HFF-Myc (cell line): ENCODE measurements around the gene ALOX12.

ENCODE experiments used
- DNase-seq: peaks from one replicate; pipeline ENCODE4 v3.0.0-alpha.2; 2011; ENCODE audit warnings: low read depth; ENCODE audit errors: extremely low read depth
- H3K4me3 ChIP-seq: replicated peaks from 2 replicates; pipeline ENCODE4 v1.5.1; 2011; ENCODE audit warnings: low read depth, mild to moderate bottlenecking, control low read depth, low read length
- TF ChIP-seq, protein P1 (sequence below): IDR thresholded peaks from 2 replicates; pipeline ENCODE4 v1.5.1; 2012; ENCODE audit warnings: mild to moderate bottlenecking, low read depth, low read length, control low read depth; ENCODE audit errors: missing control alignments

The ALOX12 gene

DNA sequence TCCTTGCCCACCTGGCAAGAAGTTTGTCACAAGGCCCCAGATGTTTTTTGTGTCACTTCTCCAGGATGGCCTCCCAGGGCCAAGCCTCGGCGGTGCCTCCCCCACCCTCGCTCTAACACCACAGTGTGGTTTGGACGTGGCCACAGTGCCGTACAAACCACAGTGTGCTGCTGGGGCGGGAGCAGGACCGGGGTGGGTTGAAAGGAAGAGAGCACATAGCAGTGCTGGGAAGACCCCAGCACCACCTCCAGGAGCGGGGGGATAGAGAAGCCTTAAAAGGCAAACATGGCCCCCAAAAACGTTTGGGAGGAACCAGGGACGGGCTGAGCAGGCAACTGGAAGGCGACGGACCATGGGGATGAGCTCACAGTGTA lies 22.0 kb downstream of the ALOX12 start:
- TF ChIP-seq, protein P1, sequence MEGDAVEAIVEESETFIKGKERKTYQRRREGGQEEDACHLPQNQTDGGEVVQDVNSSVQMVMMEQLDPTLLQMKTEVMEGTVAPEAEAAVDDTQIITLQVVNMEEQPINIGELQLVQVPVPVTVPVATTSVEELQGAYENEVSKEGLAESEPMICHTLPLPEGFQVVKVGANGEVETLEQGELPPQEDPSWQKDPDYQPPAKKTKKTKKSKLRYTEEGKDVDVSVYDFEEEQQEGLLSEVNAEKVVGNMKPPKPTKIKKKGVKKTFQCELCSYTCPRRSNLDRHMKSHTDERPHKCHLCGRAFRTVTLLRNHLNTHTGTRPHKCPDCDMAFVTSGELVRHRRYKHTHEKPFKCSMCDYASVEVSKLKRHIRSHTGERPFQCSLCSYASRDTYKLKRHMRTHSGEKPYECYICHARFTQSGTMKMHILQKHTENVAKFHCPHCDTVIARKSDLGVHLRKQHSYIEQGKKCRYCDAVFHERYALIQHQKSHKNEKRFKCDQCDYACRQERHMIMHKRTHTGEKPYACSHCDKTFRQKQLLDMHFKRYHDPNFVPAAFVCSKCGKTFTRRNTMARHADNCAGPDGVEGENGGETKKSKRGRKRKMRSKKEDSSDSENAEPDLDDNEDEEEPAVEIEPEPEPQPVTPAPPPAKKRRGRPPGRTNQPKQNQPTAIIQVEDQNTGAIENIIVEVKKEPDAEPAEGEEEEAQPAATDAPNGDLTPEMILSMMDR: no peak
- DNase-seq: no peak
- H3K4me3 ChIP-seq: no peak overlapping the region

DNA sequence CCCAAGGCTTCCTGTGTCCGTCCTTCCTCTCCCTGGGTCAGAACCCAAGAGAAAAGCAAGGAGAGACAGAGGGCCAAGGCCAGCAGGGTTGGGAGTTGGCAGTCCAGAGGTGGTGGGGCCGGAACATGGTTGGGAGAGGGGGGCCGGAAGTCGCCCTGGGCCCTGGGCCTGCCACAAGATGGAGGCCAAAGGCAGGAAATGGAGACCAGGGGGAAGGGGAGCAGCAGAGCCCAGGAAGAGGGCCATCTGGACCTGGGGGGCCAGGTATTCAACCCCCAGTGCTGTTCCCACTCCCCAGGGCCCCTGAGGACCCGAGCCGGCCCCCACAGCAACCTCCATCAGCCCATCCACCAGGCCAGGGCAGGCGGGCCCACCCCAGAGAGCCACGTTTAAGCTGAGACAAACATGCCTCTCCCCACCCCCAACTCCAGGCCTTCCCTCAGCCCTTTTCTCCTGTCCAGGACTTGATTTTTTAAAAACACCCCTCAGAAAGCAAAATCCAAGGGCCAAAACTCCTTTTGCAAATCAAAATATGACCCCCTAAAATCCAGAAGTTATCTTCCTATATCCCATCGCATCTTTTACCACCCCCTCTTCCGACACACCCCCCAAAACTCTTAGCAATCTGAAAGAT lies 22.6 kb downstream of the ALOX12 start:
- H3K4me3 ChIP-seq: no peak overlapping the region
- DNase-seq: no peak
- TF ChIP-seq, protein P1: no peak

DNA sequence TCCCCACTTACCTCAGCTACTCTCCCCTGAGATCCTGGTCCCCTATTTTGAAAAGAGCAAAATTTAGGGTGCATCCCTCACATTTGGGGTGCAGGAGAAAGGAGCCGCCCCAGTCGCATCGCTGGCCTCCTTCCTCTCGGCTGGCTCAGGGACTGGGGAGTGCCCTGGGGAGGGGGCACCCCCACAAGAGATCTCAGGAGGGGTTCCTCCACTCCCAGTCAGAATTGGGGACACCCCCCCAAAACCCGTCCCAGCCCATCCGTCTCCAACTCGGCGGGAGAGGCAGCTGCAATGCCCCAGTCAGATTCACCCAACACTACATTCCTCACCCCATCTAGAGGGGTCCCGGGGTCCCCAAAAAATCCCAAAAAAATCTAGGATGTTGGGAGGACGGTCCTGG lies 23.5 kb downstream of the ALOX12 start:
- DNase-seq: no peak
- TF ChIP-seq, protein P1: no peak
- H3K4me3 ChIP-seq: peak overlapping the region; percentile 20; the same call in 1 of the 2 replicates

DNA sequence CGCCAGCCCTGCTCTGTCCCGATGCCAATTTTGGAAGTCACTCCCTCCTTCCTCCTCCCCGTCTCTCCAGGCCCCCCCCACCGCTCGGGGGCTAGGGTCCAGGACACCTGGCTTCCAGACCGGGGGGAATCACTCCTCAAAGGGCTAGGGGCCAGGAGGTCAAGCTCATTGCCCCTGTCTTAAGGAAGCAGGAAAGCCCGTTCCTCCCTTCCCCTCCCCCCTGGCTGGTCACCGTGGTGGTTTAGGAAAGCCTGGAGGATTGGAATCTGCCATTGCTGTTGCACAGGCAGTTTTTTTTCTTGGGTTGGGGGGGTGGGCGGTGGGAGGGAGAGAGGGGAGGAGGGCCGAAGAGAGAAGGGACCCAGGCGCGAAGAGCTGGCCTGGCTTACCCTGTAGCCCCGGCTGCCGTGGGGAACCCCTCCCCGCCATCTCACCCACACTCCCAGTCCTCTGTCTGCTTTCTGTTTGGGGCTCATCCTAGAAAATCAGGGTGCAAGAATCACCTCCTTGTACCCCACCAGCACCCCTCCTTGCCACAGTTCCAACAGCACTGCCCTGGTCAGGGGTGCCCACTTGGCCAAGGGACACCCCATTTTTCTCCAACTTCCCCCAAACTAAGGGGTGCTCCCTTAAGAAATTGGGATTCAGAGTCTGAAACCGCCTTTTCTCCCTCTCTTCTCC lies 24.1 kb downstream of the ALOX12 start:
- DNase-seq: no peak
- peak overlapping the region; percentile 20 for H3K4me3 ChIP-seq
- TF ChIP-seq, protein P1: no peak

DNA sequence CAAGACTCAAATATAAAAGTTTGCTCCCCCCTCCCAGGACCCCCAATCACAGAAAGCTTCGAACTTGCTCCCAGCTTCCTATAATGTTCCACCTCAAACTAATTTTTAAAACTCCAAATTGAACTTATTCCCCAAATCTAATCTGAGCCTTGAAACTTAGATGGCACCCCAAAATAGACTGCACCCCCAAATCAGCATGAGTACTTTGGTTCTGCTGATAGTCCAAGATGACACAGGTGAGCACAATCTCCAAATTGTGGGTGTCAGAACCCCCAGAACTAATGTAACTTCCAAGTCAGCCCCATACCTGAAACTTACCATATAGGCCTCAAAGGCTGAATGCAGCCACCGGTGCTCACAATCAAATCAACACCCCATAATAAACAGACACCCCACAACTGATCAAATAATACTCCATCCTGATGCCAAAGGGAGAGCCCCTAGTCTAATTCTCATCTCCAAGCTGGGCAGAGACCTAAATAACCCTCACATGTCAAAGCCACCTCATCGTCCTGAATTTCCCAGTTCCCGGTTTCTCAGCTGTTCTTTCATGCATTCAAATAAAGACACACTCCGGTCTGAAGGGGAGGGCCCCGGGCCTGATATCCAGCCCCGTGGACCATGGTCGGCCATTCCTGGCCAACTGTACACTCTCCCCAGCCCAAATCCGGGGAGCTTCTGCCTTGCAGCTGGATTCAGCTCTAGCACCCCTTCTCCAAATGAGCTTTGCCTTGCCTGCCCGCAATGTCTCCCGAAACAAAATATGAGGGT lies 25.2 kb downstream of the ALOX12 start:
- no peak for DNase-seq
- H3K4me3 ChIP-seq: no peak overlapping the region
- TF ChIP-seq, protein P1: no peak

DNA sequence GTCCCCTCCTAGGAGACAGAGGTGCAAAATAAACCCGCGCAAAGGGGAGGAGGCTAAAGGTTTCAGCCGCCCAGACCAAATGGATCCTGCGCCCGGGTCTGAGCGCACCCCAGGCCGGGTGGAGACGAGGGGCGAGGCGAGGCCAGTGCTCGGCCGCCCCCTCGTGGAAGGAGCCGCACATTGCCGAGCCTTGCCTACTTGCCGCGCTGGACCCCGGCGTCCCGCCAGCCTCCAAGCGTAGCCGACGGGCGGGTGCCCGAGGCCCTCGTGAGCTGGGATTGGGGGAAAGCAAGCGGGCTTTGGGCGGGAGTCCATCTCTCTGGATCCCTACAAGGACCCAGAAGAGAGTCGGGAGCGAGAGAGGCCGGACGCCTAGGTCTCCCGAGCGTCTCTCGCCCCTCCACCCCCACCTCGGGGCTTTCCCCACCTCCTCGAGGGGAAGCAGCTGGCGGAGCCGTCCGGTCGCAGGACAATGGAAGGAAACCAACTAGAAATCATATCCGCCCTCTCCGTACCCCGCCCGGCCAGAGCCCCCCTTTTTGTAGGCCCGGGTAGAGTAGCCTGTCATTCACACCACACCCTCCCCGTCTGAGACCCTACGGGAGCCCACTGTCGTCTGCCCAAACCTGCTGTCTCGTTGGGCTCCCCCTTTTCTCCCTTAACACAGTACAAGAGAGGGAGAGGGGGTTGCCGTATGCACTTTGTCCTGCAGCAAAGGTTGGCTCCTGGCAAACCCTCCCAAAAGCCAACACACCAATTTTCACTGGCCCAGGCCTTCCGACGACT lies 26.3 kb downstream of the ALOX12 start:
- TF ChIP-seq, protein P1: peak; percentile 87
- DNase-seq: no peak
- H3K4me3 ChIP-seq: no peak overlapping the region
